ENCODE data around the gene JSRP1. TPM values are rescaled to one million over a fixed set of nuclear protein-coding genes. Genes with fewer than 3 reads are reported as not detected.

Gene JSRP1
- total and polyA plus RNA-seq, 2 donors, result 0.90 to 1.3 TPM

GRCh38 chr19:2243274-2244124 lies 12.7 kb downstream of the JSRP1 start:
- no peak overlapping the region for H3K4me3 ChIP-seq (ENCODE audit: low read length in 2 of 2)
- no peak for DNase-seq (ENCODE audit: low read depth in 6 of 9, low spot score in 9 of 9)
- H3K36me3 ChIP-seq (ENCODE audit: control insufficient read depth in 2 of 2, insufficient read depth in 2 of 2, low read length in 1 of 2), result peaks cover 66 to 77% of the 10 kb centered on the region in 2 donors
- H3K4me1 ChIP-seq (ENCODE audit: control insufficient read depth in 2 of 2, insufficient read depth in 2 of 2, low read length in 2 of 2), result peaks cover 24 to 33% of the 10 kb centered on the region in 2 donors
- H3K27me3 ChIP-seq (ENCODE audit: control insufficient read depth in 2 of 2, insufficient read depth in 1 of 2, low read length in 1 of 2), result peaks cover 0 to under 1% of the 10 kb centered on the region in 2 donors
- H3K9me3 ChIP-seq (ENCODE audit: control insufficient read depth in 2 of 2, insufficient read depth in 1 of 2, low read length in 1 of 2), result peaks cover 0 to 3% of the 10 kb centered on the region in 2 donors
- no peak overlapping the region for H3K27ac ChIP-seq (ENCODE audit: low read depth in 1 of 2, low read length in 1 of 2)
- 95% methylated on average over 32 of the region's 32 CpGs for WGBS

GRCh38 chr19:2242816-2243215 lies 13.4 kb downstream of the JSRP1 start:
- WGBS, result 95% methylated on average over 8 of the region's 8 CpGs
- H3K36me3 ChIP-seq (ENCODE audit: control insufficient read depth in 2 of 2, insufficient read depth in 2 of 2, low read length in 1 of 2), result peaks cover 60 to 74% of the 10 kb centered on the region in 2 donors
- peaks cover 29 to 39% of the 10 kb centered on the region in 2 donors for H3K4me1 ChIP-seq (ENCODE audit: control insufficient read depth in 2 of 2, insufficient read depth in 2 of 2, low read length in 2 of 2)

GRCh38 chr19:2242092-2242537 lies 14.1 kb downstream of the JSRP1 start:
- peaks cover 34 to 46% of the 10 kb centered on the region in 2 donors for H3K4me1 ChIP-seq (ENCODE audit: control insufficient read depth in 2 of 2, insufficient read depth in 2 of 2, low read length in 2 of 2)

More at GRCh38 chr19:2242816-2243215, 13.4 kb downstream of the JSRP1 start:
- H3K4me3 ChIP-seq (ENCODE audit: low read length in 2 of 2), result no peak overlapping the region
- H3K9me3 ChIP-seq (ENCODE audit: control insufficient read depth in 2 of 2, insufficient read depth in 1 of 2, low read length in 1 of 2), result peaks cover 0 to 3% of the 10 kb centered on the region in 2 donors
- no peak overlapping the region for H3K27ac ChIP-seq (ENCODE audit: low read depth in 1 of 2, low read length in 1 of 2)
- DNase-seq (ENCODE audit: low read depth in 6 of 9, low spot score in 9 of 9), result no peak
- H3K27me3 ChIP-seq (ENCODE audit: control insufficient read depth in 2 of 2, insufficient read depth in 1 of 2, low read length in 1 of 2), result no peaks in the 10 kb centered on the region

GRCh38 chr19:2240881-2241760 lies 15.1 kb downstream of the JSRP1 start:
- Histone ChIP-seq H3K27me3 (ENCODE audit: control insufficient read depth in 2 of 2, insufficient read depth in 1 of 2, low read length in 1 of 2) (no peaks in the 10 kb centered on the region), H3K27ac (ENCODE audit: low read depth in 1 of 2, low read length in 1 of 2) (peak overlapping the region in 1 of 2 donors; percentile 20), H3K4me3 (ENCODE audit: low read length in 2 of 2) (no peak overlapping the region), H3K9me3 (ENCODE audit: control insufficient read depth in 2 of 2, insufficient read depth in 1 of 2, low read length in 1 of 2) (peaks cover 0 to 3% of the 10 kb centered on the region in 2 donors), H3K4me1 (ENCODE audit: control insufficient read depth in 2 of 2, insufficient read depth in 2 of 2, low read length in 2 of 2) (peaks cover 34 to 50% of the 10 kb centered on the region in 2 donors), H3K36me3 (ENCODE audit: control insufficient read depth in 2 of 2, insufficient read depth in 2 of 2, low read length in 1 of 2) (peaks cover 43 to 58% of the 10 kb centered on the region in 2 donors)
- no peak for DNase-seq (ENCODE audit: low read depth in 6 of 9, low spot score in 9 of 9)
- 86% methylated on average over 41 of the region's 41 CpGs for WGBS

More at GRCh38 chr19:2242092-2242537, 14.1 kb downstream of the JSRP1 start:
- Histone ChIP-seq H3K4me3 (ENCODE audit: low read length in 2 of 2) (no peak overlapping the region), H3K27ac (ENCODE audit: low read depth in 1 of 2, low read length in 1 of 2) (no peak overlapping the region), H3K36me3 (ENCODE audit: control insufficient read depth in 2 of 2, insufficient read depth in 2 of 2, low read length in 1 of 2) (peaks cover 53 to 68% of the 10 kb centered on the region in 2 donors), H3K9me3 (ENCODE audit: control insufficient read depth in 2 of 2, insufficient read depth in 1 of 2, low read length in 1 of 2) (peaks cover 0 to 3% of the 10 kb centered on the region in 2 donors), H3K27me3 (ENCODE audit: control insufficient read depth in 2 of 2, insufficient read depth in 1 of 2, low read length in 1 of 2) (no peaks in the 10 kb centered on the region)
- 94% methylated on average over 12 of the region's 12 CpGs for WGBS
- no peak for DNase-seq (ENCODE audit: low read depth in 6 of 9, low spot score in 9 of 9)

GRCh38 chr19:2239771-2240770 lies 16.1 kb downstream of the JSRP1 start:
- WGBS, result 31% methylated on average over 34 of the region's 34 CpGs
- Histone ChIP-seq H3K27me3 (ENCODE audit: control insufficient read depth in 2 of 2, insufficient read depth in 1 of 2, low read length in 1 of 2) (no peaks in the 10 kb centered on the region), H3K27ac (ENCODE audit: low read depth in 1 of 2, low read length in 1 of 2) (peak overlapping the region; percentile 28 to 79), H3K9me3 (ENCODE audit: control insufficient read depth in 2 of 2, insufficient read depth in 1 of 2, low read length in 1 of 2) (peaks cover 0 to 3% of the 10 kb centered on the region in 2 donors), H3K4me3 (ENCODE audit: low read length in 2 of 2) (peak overlapping the region; percentile 45 to 60), H3K36me3 (ENCODE audit: control insufficient read depth in 2 of 2, insufficient read depth in 2 of 2, low read length in 1 of 2) (peaks cover 32 to 48% of the 10 kb centered on the region in 2 donors), H3K4me1 (ENCODE audit: control insufficient read depth in 2 of 2, insufficient read depth in 2 of 2, low read length in 2 of 2) (peaks cover 38 to 53% of the 10 kb centered on the region in 2 donors)
- peak in 3 of 9 donors; percentile 25 to 70 (median 50) for DNase-seq (ENCODE audit: low read depth in 6 of 9, low spot score in 9 of 9)

DNA sequence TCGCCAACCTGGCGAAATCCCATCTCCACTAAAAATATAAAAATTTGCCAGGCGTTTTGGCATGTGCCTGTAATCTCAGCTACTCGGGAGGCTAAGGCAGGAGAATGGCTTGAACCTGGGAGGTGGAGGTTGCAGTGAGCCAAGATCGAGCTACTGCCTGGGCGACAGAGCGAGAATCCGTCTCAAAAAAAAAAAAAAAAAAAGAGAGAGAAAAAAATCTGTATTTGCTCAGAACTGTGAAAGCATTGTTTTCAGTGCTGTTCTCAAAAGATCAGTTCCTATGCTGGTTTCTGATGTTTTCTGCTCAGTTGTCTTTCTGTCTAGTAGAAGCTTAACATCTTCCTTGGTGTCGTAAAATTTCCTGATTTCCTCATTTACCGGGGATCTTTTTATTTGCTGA lies 17.0 kb downstream of the JSRP1 start:
- Histone ChIP-seq H3K4me3 (ENCODE audit: low read length in 2 of 2) (peak overlapping the region; percentile 45 to 60), H3K27me3 (ENCODE audit: control insufficient read depth in 2 of 2, insufficient read depth in 1 of 2, low read length in 1 of 2) (no peaks in the 10 kb centered on the region), H3K36me3 (ENCODE audit: control insufficient read depth in 2 of 2, insufficient read depth in 2 of 2, low read length in 1 of 2) (peaks cover 24 to 39% of the 10 kb centered on the region in 2 donors), H3K9me3 (ENCODE audit: control insufficient read depth in 2 of 2, insufficient read depth in 1 of 2, low read length in 1 of 2) (peaks cover 0 to 3% of the 10 kb centered on the region in 2 donors), H3K4me1 (ENCODE audit: control insufficient read depth in 2 of 2, insufficient read depth in 2 of 2, low read length in 2 of 2) (peaks cover 42 to 61% of the 10 kb centered on the region in 2 donors), H3K27ac (ENCODE audit: low read depth in 1 of 2, low read length in 1 of 2) (no peak overlapping the region)
- DNase-seq (ENCODE audit: low read depth in 6 of 9, low spot score in 9 of 9), result peak in 1 of 9 donors; percentile 28
- 71% methylated on average over 10 of the region's 10 CpGs for WGBS

DNA sequence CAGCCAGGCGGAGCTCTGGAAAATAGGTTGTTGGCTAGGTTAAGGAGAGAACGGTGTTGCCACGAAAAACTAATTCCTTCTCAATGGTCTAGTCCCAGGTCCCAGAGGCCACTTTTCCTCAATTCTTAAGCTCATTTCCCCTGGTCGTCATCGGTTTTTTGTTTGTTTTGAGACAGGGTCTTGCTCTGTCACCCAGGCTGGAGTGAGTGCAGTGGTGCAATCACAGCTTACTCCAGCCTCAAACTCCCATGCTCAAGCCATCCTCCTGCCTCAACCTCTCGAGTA lies 18.4 kb downstream of the JSRP1 start:
- peaks cover 42 to 64% of the 10 kb centered on the region in 2 donors for H3K4me1 ChIP-seq (ENCODE audit: control insufficient read depth in 2 of 2, insufficient read depth in 2 of 2, low read length in 2 of 2)
- DNase-seq (ENCODE audit: low read depth in 6 of 9, low spot score in 9 of 9), result no peak
- 92% methylated on average over 6 of the region's 6 CpGs for WGBS
- peaks cover 26 to 39% of the 10 kb centered on the region in 2 donors for H3K36me3 ChIP-seq (ENCODE audit: control insufficient read depth in 2 of 2, insufficient read depth in 2 of 2, low read length in 1 of 2)
- no peak overlapping the region for H3K27ac ChIP-seq (ENCODE audit: low read depth in 1 of 2, low read length in 1 of 2)
- no peaks in the 10 kb centered on the region for H3K27me3 ChIP-seq (ENCODE audit: control insufficient read depth in 2 of 2, insufficient read depth in 1 of 2, low read length in 1 of 2)
- peak overlapping the region; percentile 88 to 97 for H3K4me3 ChIP-seq (ENCODE audit: low read length in 2 of 2)
- H3K9me3 ChIP-seq (ENCODE audit: control insufficient read depth in 2 of 2, insufficient read depth in 1 of 2, low read length in 1 of 2), result peaks cover 0 to 3% of the 10 kb centered on the region in 2 donors

All from thymus (tissue), 11 donors.